Skeletal muscle tissue (tissue), 4 donors: ENCODE measurements around the gene GRIK5. TPM values are rescaled to one million over a fixed set of nuclear protein-coding genes. Genes with fewer than 3 reads are reported as not detected.
"Not testable (repeated sequence)": the region's sequence is repeated elsewhere in the genome, so short reads cannot be mapped to it uniquely, and the experiment has no call there.

Source experiments
- H3K27ac ChIP-seq: one replicate; pipeline ENCODE4 v1.7.0; 2013; ENCODE audit warnings: mild to moderate bottlenecking, low read depth, low read length, inconsistent platforms
- H3K27me3 ChIP-seq, 3 donors: one replicate each; pipeline ENCODE4 v1.7.0; 2013; ENCODE audit warnings: low read length in 3 of 3; ENCODE audit not compliant: control insufficient read depth in 3 of 3, insufficient read depth in 3 of 3
- H3K36me3 ChIP-seq, 3 donors: one replicate each; pipeline ENCODE4 v1.7.0; 2013; ENCODE audit warnings: low read length in 3 of 3; ENCODE audit not compliant: control insufficient read depth in 3 of 3, insufficient read depth in 3 of 3
- H3K4me1 ChIP-seq, 3 donors: one replicate each; pipeline ENCODE4 v1.7.0; 2013; ENCODE audit warnings: low read length in 3 of 3, mild to moderate bottlenecking in 3 of 3; ENCODE audit not compliant: control insufficient read depth in 3 of 3, insufficient read depth in 3 of 3
- H3K4me3 ChIP-seq, 3 donors: one replicate each; pipeline ENCODE4 v1.7.0; 2013; ENCODE audit warnings: low read length in 3 of 3
- H3K9ac ChIP-seq, 3 donors: one replicate each; pipeline ENCODE4 v1.7.0; 2013; ENCODE audit warnings: low read length in 3 of 3, mild to moderate bottlenecking in 3 of 3, moderate library complexity in 2 of 3, low read depth in 1 of 3
- H3K9me3 ChIP-seq, 3 donors: one replicate each; pipeline ENCODE4 v1.7.0; 2013; ENCODE audit warnings: low read length in 3 of 3; ENCODE audit not compliant: control insufficient read depth in 3 of 3
- total RNA-seq: library from RNA; depleted of rRNA; stranded (reverse); fragments of >200 nt; gene quantifications from one replicate; pipeline ENCODE4 v1.2.3, GENCODE V29; 2014
- donor health status: Osteomylitis.

GRIK5 gene
- total RNA-seq, 1 donor from 2014 or later: 1.0 TPM

- Histone ChIP-seq H3K27ac (no peak overlapping the region), H3K4me3 (no peak overlapping the region), H3K9ac (no peak overlapping the region), H3K4me1 (peaks cover 0 to 8% (median 3%) of the 10 kb centered on the region in 3 donors), H3K9me3 (no peaks in the 10 kb centered on the region), H3K36me3 (no peaks in the 10 kb centered on the region), H3K27me3 (peaks cover 60 to 70% (median 64%) of the 10 kb centered on the region in 3 donors)
These were observed 75.5 kb downstream of the GRIK5 start for GRCh38 chr19:41994521-41994971.

GRCh38 chr19:41993612-41994483 lies 76.2 kb downstream of the GRIK5 start, which contains the start of gene ATP1A3:
TSS of gene ATP1A3 (minus strand) at chr19:41994230. CDS start at chr19:41994076, 154 bp downstream.
- Histone ChIP-seq H3K27ac (no peak within 1 kb of the TSS), H3K27me3 (peaks cover 58 to 64% (median 59%) of the 10 kb centered on the region in 3 donors), H3K4me3 (peak within 1 kb of the TSS in 1 of 3 donors; percentile 14), H3K4me1 (peaks cover 0 to 8% (median 3%) of the 10 kb centered on the region in 3 donors), H3K9ac (no peak within 1 kb of the TSS), H3K9me3 (no peaks in the 10 kb centered on the region), H3K36me3 (no peaks in the 10 kb centered on the region)

- H3K9ac ChIP-seq, H3K4me3 ChIP-seq, H3K27ac ChIP-seq, H3K4me1 ChIP-seq, H3K36me3 ChIP-seq, H3K9me3 ChIP-seq: not testable (repeated sequence)
- peaks cover 50 to 59% (median 54%) of the 10 kb centered on the region in 3 donors for H3K27me3 ChIP-seq
These were observed 78.0 kb downstream of the GRIK5 start for GRCh38 chr19:41991925-41992569.

- H3K4me3 ChIP-seq: no peak overlapping the region
- H3K9ac ChIP-seq: no peak overlapping the region
- no peaks in the 10 kb centered on the region for H3K36me3 ChIP-seq
- no peaks in the 10 kb centered on the region for H3K9me3 ChIP-seq
- no peak overlapping the region for H3K27ac ChIP-seq
- H3K4me1 ChIP-seq: peaks cover 0 to 8% (median 3%) of the 10 kb centered on the region in 3 donors
- peaks cover 43 to 50% (median 49%) of the 10 kb centered on the region in 3 donors for H3K27me3 ChIP-seq
These were observed 79.0 kb downstream of the GRIK5 start for GRCh38 chr19:41991025-41991424.

GRCh38 chr19:41990615-41991014 lies 79.4 kb downstream of the GRIK5 start:
- H3K9me3 ChIP-seq: no peaks in the 10 kb centered on the region
- peaks cover 0 to 8% (median 3%) of the 10 kb centered on the region in 3 donors for H3K4me1 ChIP-seq
- H3K4me3 ChIP-seq: no peak overlapping the region
- H3K9ac ChIP-seq: no peak overlapping the region
- H3K27ac ChIP-seq: no peak overlapping the region
- no peaks in the 10 kb centered on the region for H3K36me3 ChIP-seq
- H3K27me3 ChIP-seq: peaks cover 39 to 46% (median 44%) of the 10 kb centered on the region in 3 donors

GRCh38 chr19:41990028-41990427 lies 80.0 kb downstream of the GRIK5 start:
- Histone ChIP-seq H3K9me3 (no peaks in the 10 kb centered on the region), H3K4me3 (no peak overlapping the region), H3K27ac (no peak overlapping the region), H3K27me3 (peaks cover 33 to 40% (median 39%) of the 10 kb centered on the region in 3 donors), H3K9ac (no peak overlapping the region), H3K4me1 (peaks cover 0 to 8% (median 3%) of the 10 kb centered on the region in 3 donors), H3K36me3 (no peaks in the 10 kb centered on the region)

GRCh38 chr19:41988947-41989346 lies 81.1 kb downstream of the GRIK5 start:
- Histone ChIP-seq H3K9me3 (no peaks in the 10 kb centered on the region), H3K4me1 (peaks cover 0 to 8% (median 3%) of the 10 kb centered on the region in 3 donors), H3K9ac (no peak overlapping the region), H3K27ac (no peak overlapping the region), H3K4me3 (no peak overlapping the region), H3K36me3 (no peaks in the 10 kb centered on the region), H3K27me3 (peaks cover 28 to 33% (median 31%) of the 10 kb centered on the region in 3 donors)

- Histone ChIP-seq H3K4me1 (no peaks in the 10 kb centered on the region), H3K36me3 (no peaks in the 10 kb centered on the region), H3K4me3 (no peak overlapping the region), H3K27me3 (peaks cover 15 to 19% (median 19%) of the 10 kb centered on the region in 3 donors), H3K27ac (no peak overlapping the region), H3K9ac (no peak overlapping the region), H3K9me3 (no peaks in the 10 kb centered on the region)
These were observed 82.7 kb downstream of the GRIK5 start for GRCh38 chr19:41987141-41987860.

GRCh38 chr19:41984961-41985360 lies 85.0 kb downstream of the GRIK5 start:
- H3K9me3 ChIP-seq: no peaks in the 10 kb centered on the region
- H3K4me1 ChIP-seq: no peaks in the 10 kb centered on the region
- no peak overlapping the region for H3K4me3 ChIP-seq
- no peak overlapping the region for H3K9ac ChIP-seq
- no peaks in the 10 kb centered on the region for H3K36me3 ChIP-seq
- peaks cover 3 to 17% (median 10%) of the 10 kb centered on the region in 3 donors for H3K27me3 ChIP-seq
- no peak overlapping the region for H3K27ac ChIP-seq
